Measurements from ENCODE around the gene GPC6.

- TF ChIP-seq EZH2 (IDR thresholded peaks at IDR 0.05; ENCODE audit: borderline replicate concordance) (no peak), CTCF (IDR thresholded peaks at IDR 0.05; ENCODE audit: poor library complexity) (no peak), EZH2phosphoT487 (IDR thresholded peaks at IDR 0.05; ENCODE audit: low read depth, severe bottlenecking, unreplicated experiment) (no peak)
These were observed 794.2 kb downstream of the GPC6 start for GRCh38 chr13:94020833-94021232.
